GM13976 (cell line): Measurements from ENCODE around the gene C16orf86.
A peak's percentile ranks its signal among the peaks of the same experiment; 100 is the strongest.

ENCODE experiments used
- DNase-seq: peaks from one replicate; pipeline ENCODE4 v3.0.0; 2012; ENCODE audit warnings: low spot score
- in situ Hi-C: fragments of 300-500 bp; cut with MboI; formaldehyde crosslinking; loops from one replicate; pipeline ENCODE4 v1.12.0; 2022; ENCODE audit warnings: low sequenced_read_pairs, mixed read lengths, inconsistent platforms; ENCODE audit not compliant: unreplicated experiment
- TF ChIP-seq, protein P1 (sequence below): IDR thresholded peaks from 2 replicates; pipeline ENCODE4 v1.5.1; 2012; ENCODE audit warnings: borderline replicate concordance, mild to moderate bottlenecking; ENCODE audit not compliant: insufficient read depth; ENCODE audit errors: extremely low read depth, missing control alignments, control extremely low read depth

Gene C16orf86

DNA sequence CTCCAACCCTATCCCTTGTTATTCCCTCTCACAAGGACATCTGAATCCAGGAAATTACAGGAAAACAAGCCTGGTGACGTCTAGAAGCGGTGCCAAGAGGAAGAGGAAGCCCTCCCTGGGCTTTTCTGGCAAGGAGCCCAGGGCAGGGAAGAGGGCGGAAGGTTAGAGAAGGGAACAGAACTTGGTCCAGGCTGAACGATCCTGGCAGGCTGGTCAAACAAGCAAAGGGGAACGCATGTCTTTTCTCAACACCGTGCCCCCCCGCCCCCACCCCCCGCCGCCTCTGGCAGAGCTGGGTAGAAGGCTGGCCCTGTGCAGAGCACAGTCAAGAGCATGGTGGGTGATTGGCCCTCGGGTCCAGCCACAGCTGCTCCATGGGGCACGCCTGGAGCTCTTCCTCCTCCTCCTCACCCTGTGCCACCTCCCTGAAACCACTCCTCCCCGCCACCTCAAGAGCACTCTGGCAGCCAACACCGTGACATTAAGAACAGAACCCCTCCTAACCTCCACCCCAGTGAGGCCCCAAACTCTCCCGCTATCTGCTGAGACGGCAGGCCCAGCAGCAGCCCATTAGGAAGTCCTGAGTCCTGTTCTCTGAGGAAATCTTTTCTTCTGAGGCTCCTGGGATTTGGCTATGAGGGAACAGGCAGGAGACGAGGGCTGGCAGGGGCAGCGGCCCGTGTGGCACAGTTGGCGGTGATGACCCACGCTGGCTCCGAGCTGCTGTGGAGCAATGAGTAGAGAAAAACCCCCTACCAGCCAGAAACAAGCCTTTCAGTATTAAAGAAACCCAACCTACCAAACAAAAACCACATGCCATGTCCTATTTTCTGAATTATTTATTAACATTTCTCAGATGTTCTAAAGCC is 7.3 kb downstream of the C16orf86 start:
- in situ Hi-C loops: loop anchor here (10.0 kb wide), 1 partner anchor 251 kb away; no protein-coding TSS in a partner anchor
- DNase-seq: peak; percentile 17
- TF ChIP-seq, protein P1, sequence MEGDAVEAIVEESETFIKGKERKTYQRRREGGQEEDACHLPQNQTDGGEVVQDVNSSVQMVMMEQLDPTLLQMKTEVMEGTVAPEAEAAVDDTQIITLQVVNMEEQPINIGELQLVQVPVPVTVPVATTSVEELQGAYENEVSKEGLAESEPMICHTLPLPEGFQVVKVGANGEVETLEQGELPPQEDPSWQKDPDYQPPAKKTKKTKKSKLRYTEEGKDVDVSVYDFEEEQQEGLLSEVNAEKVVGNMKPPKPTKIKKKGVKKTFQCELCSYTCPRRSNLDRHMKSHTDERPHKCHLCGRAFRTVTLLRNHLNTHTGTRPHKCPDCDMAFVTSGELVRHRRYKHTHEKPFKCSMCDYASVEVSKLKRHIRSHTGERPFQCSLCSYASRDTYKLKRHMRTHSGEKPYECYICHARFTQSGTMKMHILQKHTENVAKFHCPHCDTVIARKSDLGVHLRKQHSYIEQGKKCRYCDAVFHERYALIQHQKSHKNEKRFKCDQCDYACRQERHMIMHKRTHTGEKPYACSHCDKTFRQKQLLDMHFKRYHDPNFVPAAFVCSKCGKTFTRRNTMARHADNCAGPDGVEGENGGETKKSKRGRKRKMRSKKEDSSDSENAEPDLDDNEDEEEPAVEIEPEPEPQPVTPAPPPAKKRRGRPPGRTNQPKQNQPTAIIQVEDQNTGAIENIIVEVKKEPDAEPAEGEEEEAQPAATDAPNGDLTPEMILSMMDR: no peak

- peak; percentile 22 for DNase-seq
- in situ Hi-C loops: loop anchor here (10.0 to 25.0 kb wide), 2 partner anchors 250 to 362 kb away; no protein-coding TSS in a partner anchor
- TF ChIP-seq, protein P1: no peak
These were observed 8.4 kb downstream of the C16orf86 start for GRCh38 chr16:67674851-67675578.

GRCh38 chr16:67675579-67675935 is 8.9 kb downstream of the C16orf86 start:
- peak; percentile 13 for DNase-seq
- in situ Hi-C loops: loop anchor here (10.0 to 25.0 kb wide), 2 partner anchors 249 to 362 kb away; no protein-coding TSS in a partner anchor
- TF ChIP-seq, protein P1: no peak

DNA sequence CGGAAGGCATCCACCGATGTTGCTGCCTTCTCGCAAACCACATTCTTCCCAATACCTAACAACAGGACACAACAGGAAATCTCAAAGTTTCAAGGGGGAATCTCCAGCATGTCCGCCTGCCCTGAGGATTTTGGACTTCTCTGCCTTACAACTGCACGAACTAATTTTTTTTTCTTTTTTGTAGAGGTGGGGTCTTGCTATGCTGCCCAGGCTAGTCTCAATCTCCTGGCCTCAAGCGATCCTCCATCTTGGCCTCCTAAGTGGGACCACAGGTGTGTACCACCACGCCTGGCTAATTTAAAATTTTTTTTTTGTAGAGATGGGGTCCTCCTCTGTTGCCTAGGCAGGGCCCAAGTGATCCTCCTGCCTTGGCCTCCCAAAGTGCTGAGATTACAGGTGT is 9.4 kb downstream of the C16orf86 start:
- in situ Hi-C loops: loop anchor here (10.0 to 25.0 kb wide), 2 partner anchors 249 to 361 kb away; no protein-coding TSS in a partner anchor
- TF ChIP-seq, protein P1: no peak
- DNase-seq: no peak

- in situ Hi-C loops: loop anchor here (10.0 to 25.0 kb wide), 2 partner anchors 248 to 361 kb away; no protein-coding TSS in a partner anchor
- peak; percentile 7 for DNase-seq
- TF ChIP-seq, protein P1: no peak
These were observed 9.9 kb downstream of the C16orf86 start for GRCh38 chr16:67676516-67676915.

- TF ChIP-seq, protein P1: no peak
- DNase-seq: no peak
- in situ Hi-C loops: loop anchor here (10.0 to 25.0 kb wide), 2 partner anchors 248 to 360 kb away; no protein-coding TSS in a partner anchor
These were observed 10.3 kb downstream of the C16orf86 start for GRCh38 chr16:67676939-67677338.
